Raji (cell line): ENCODE results near the gene FAM83C.

ENCODE experiments used
- POLR2A ChIP-seq: IDR thresholded peaks from 2 replicates; pipeline ENCODE4 v1.6.1; 2011; ENCODE audit warnings: low read depth, low read length, control low read depth; ENCODE audit not compliant: insufficient read depth

The FAM83C gene

GRCh38 chr20:35306931-35307517, 14.8 kb upstream of the FAM83C start:
- TF ChIP-seq POLR2A: no peak

GRCh38 chr20:35305682-35306556, 13.7 kb upstream of the FAM83C start:
- no peak for TF ChIP-seq POLR2A

DNA sequence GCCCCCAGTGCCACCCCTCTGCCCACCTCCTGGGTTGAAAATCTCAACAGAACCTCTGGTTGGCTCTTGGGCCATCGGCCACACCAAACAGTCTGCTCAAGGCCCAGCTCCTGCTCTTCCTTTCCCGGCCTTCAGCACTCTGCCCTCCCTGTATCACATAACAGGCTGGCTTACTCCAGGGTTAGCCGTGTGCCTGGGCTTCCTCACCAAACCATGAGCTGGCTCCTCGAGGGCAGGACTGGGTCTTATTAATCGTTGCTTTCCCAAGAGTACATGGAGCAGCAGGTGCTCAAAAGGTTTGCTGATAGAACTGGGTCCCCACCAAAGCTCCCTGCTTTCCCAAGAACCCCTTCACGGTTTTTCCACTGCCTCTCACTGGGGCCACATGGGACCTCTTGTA, 12.7 kb upstream of the FAM83C start:
- no peak for TF ChIP-seq POLR2A

DNA sequence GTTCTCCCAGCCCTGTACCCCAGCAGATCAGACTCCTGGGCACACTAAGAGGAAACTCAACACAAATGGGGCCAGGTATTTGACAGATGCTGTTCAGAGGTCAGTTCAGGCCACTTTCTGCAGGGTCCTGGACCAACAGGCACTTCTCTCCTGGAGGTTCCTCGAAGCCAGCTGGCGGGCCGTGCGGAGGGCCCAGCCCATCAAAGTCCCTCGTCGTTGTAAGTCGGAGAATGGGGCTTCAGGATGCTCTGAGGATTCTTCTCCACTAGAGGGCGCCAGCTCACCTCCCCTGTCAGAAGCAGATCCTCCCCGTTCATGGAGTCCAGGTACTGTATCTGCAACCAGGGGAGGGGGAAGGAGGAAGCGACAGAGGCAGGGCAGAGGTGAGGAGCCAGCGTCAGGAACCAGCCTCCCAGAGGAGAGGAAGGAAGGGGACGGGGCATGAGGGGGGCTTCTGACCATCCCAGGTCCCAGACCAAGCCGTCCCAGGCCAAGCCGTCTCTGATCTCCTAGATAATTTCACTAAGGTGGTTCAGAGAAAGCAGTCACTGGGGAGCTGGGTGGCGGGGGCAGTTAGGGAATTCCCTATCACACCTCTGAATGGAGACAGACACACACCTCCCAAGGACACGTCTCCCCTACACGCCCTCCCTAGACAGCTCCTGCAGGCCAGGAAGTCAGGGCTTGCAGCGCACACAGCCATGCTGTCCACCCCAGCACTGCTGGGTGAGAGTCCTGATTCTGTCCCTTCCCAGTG, 11.7 kb upstream of the FAM83C start:
- no peak for TF ChIP-seq POLR2A

GRCh38 chr20:35303382-35303734, 11.1 kb upstream of the FAM83C start:
- no peak for TF ChIP-seq POLR2A

DNA sequence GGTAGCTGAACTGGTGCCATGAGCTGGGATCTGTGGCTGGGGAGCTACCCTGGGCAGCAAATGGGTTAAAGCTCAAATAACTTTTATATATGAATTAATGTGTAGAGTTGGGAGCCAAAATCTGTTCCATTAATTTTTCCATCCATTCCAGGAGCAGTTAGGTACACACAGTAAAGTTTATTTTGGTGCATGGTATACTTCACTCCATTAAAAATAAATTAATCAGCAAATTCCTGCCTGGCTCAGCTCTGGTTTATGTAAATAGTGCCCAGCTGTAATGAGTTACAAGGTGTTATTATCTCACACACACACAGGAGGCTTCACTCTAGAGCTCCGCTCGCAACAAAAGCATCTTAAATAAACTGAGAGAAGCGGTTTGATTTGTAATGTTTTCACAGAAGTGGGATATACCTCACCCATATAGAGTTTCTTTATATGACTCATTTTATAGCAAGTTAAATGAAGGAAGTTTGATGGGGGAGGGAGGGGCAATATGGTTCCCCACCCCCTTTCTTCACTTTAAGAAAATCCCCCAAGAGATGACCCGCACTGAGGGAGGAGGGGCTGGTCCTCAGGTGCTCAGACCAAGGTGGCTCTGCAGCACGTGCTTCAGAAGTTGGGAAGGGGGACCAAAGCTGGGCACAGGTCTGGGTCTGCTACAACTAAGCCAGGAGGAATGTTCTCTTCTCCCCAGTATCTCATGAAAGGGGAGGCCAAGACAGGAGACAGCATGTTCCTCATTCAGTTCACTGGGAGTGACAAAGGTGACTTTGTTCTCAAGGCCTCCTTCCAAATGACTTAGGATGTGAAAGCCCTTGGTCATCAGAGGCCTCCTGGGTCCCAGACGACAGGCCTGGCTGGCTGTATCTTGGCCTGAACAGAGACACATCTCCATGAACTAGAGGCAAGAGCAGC, 10.5 kb upstream of the FAM83C start:
- no peak for TF ChIP-seq POLR2A

- TF ChIP-seq POLR2A: no peak
These were observed 9.2 kb upstream of the FAM83C start for GRCh38 chr20:35301426-35301825.

DNA sequence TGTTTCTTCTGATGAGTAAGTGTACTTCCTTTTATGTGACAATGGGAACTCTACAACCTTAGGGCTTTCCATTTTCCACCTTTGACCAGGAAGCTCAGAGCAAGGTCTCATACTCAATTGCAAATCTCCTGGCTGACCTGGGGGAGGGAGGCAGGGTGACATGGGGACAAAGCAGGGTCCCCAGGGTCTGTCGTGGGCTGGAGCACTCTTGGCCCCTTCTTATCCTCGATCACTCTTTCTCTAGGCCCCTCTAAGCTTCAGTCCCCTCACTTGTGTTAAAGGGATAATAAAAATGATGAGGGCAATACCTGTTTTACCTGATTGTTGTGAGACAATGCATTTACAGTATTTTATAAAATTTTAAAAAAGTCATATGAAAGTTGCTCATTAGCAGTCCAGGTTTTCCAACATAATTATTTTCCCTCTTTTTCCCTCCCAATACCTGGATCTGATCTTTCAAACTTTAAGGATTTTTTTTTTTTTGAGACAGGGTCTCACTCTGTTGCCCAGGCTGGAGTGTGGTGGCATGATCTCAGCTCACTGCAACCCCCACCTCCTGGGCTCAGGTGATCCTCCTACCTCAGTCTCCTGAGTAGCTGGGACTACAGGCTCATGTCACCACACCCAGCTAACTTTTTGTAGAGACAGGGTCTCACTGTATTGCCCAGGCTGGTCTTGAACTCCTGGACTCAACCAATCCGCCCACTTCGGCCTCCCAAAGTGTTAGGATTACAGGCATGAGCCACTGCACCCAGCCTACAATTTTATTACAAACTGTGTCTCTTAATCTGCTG, 8.4 kb upstream of the FAM83C start:
- no peak for TF ChIP-seq POLR2A

GRCh38 chr20:35299780-35300179, 7.6 kb upstream of the FAM83C start:
- TF ChIP-seq POLR2A: no peak

DNA sequence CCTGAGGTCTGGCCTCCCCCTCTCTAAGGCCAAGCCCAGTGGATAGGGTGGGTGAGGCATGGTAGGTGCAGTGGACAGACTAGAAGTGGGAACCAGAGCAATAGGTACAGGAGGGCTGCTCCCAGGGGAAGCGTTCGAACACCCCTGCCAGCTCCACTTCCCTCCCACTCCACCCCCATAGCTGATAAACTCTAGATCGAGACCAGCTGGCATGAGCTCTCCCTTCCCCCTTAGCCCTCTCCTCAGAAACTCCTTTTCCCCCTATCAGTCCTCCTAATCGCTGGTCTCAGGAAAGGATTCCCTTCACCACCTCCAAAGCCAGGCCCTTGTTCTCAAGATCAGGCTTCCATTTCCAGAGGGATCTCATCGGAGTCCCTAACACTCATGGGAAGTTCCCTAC, 6.0 kb upstream of the FAM83C start:
- TF ChIP-seq POLR2A: no peak

GRCh38 chr20:35297740-35298139, 5.5 kb upstream of the FAM83C start:
- TF ChIP-seq POLR2A: no peak

DNA sequence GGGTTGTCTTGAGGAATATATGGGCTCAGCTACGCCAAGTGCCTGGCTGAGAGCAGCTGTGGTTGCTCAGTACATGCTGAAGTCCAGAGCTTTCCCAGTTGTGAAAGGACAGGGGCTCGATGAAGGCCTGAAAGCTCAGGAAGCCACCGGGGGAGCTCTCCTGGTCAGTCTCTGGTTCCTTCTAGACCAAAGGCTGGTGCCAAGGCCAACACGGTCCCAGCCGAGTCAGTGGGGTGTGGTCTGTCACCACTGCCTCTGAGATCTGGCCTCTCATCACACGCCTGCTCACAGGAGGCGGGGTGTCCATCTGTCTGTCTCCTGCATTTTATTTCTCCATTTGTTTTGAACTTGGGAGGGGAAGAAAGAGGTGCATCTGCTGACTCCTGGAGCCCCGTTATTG, 4.9 kb upstream of the FAM83C start:
- TF ChIP-seq POLR2A: no peak

- no peak for TF ChIP-seq POLR2A
These were observed 3.9 kb upstream of the FAM83C start for GRCh38 chr20:35296101-35296554.

DNA sequence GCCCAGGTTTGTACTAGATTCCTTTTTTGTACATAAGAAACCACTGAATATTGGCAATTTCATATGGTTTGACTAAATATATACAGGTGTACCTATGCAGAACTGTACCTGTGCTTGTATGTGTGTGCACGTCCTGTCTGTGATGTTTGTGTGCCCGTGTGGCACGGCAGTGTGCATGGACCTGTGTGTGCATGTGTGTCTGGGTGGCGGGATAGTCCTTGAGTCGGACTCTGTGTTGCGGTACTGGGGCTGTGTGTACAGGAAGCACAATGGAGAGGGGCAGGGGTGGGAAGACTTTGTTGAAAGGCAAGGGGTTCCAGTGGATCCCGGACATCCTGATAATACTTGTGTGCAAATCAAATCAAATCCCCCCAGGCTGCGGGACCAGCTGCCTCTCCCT, 3.4 kb upstream of the FAM83C start:
- no peak for TF ChIP-seq POLR2A
